ENCODE results near the gene METTL13.

Gene METTL13

DNA sequence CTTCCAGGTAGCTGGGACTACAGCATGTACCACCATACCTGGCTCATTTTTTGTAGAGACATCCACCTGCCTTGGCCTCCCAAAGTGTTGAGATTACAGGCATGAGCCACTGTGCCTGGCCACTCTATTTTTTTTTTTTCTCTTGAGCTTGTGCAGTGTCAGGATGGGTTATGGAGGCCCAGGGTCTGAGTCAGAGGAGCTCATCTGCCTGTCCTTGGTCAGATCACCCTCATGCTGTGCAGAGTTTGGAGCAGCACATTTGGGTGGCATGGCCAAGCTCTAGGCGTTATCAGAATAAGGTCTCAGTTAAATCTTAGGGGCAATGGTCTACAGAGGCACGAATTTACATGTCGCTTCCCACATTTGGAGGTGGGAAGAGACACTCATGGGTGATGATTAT, 16.9 kb downstream of the METTL13 start:
- TF ChIP-seq POLR2AphosphoS5 (IDR thresholded peaks at IDR 0.05; ENCODE audit: low read depth, low read length) (no peak), SIN3A (IDR thresholded peaks at IDR 0.05; ENCODE audit: borderline replicate concordance, insufficient read depth, low read length) (no peak), TAF1 (IDR thresholded peaks at IDR 0.05; ENCODE audit: borderline replicate concordance, insufficient read depth, low read length) (no peak), FOXP2 (optimal IDR thresholded peaks at IDR 0.05; ENCODE audit: borderline replicate concordance, extremely low read depth, extremely low read length, insufficient read depth) (no peak), REST (IDR thresholded peaks at IDR 0.05; ENCODE audit: insufficient read depth in 1 of 2, low read depth in 2 of 2, low read length in 2 of 2) (no peak)

DNA sequence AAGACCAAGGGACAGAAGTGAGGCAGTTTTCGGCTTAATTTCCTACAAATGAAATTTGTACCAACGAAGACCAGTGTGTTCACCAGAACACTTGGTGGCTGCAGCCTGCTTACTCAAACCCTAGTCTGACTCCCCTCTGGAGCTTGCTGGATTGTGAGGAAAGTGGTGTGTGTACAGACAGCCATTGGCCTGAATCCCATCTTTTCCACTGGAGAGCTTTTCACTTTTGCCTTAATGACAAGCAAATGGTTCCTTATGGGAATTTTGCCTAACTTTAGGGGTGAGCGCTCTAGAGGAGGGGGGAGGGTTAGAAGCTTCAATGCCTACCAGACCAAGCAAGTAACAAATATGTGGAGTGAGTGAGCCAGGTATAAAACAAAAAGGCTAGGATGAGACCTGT, 17.3 kb downstream of the METTL13 start:
- TF ChIP-seq POLR2AphosphoS5 (IDR thresholded peaks at IDR 0.05; ENCODE audit: low read depth, low read length) (no peak), SIN3A (IDR thresholded peaks at IDR 0.05; ENCODE audit: borderline replicate concordance, insufficient read depth, low read length) (no peak), REST (IDR thresholded peaks at IDR 0.05; ENCODE audit: insufficient read depth in 1 of 2, low read depth in 2 of 2, low read length in 2 of 2) (no peak), FOXP2 (optimal IDR thresholded peaks at IDR 0.05; ENCODE audit: borderline replicate concordance, extremely low read depth, extremely low read length, insufficient read depth) (no peak), TAF1 (IDR thresholded peaks at IDR 0.05; ENCODE audit: borderline replicate concordance, insufficient read depth, low read length) (no peak)

GRCh38 chr1:171799166-171799565, 17.7 kb downstream of the METTL13 start:
- TF ChIP-seq POLR2AphosphoS5 (IDR thresholded peaks at IDR 0.05; ENCODE audit: low read depth, low read length) (no peak), FOXP2 (optimal IDR thresholded peaks at IDR 0.05; ENCODE audit: borderline replicate concordance, extremely low read depth, extremely low read length, insufficient read depth) (no peak), SIN3A (IDR thresholded peaks at IDR 0.05; ENCODE audit: borderline replicate concordance, insufficient read depth, low read length) (no peak), REST (IDR thresholded peaks at IDR 0.05; ENCODE audit: insufficient read depth in 1 of 2, low read depth in 2 of 2, low read length in 2 of 2) (no peak), TAF1 (IDR thresholded peaks at IDR 0.05; ENCODE audit: borderline replicate concordance, insufficient read depth, low read length) (no peak)

- TF ChIP-seq FOXP2 (optimal IDR thresholded peaks at IDR 0.05; ENCODE audit: borderline replicate concordance, extremely low read depth, extremely low read length, insufficient read depth) (no peak), TAF1 (IDR thresholded peaks at IDR 0.05; ENCODE audit: borderline replicate concordance, insufficient read depth, low read length) (no peak), SIN3A (IDR thresholded peaks at IDR 0.05; ENCODE audit: borderline replicate concordance, insufficient read depth, low read length) (no peak), POLR2AphosphoS5 (IDR thresholded peaks at IDR 0.05; ENCODE audit: low read depth, low read length) (no peak), REST (IDR thresholded peaks at IDR 0.05; ENCODE audit: insufficient read depth in 1 of 2, low read depth in 2 of 2, low read length in 2 of 2) (no peak)
Observed at GRCh38 chr1:171800342-171800741, 18.9 kb downstream of the METTL13 start.

GRCh38 chr1:171800851-171801250, 19.4 kb downstream of the METTL13 start:
- TF ChIP-seq REST (IDR thresholded peaks at IDR 0.05; ENCODE audit: insufficient read depth in 1 of 2, low read depth in 2 of 2, low read length in 2 of 2) (no peak), FOXP2 (optimal IDR thresholded peaks at IDR 0.05; ENCODE audit: borderline replicate concordance, extremely low read depth, extremely low read length, insufficient read depth) (no peak), TAF1 (IDR thresholded peaks at IDR 0.05; ENCODE audit: borderline replicate concordance, insufficient read depth, low read length) (no peak), POLR2AphosphoS5 (IDR thresholded peaks at IDR 0.05; ENCODE audit: low read depth, low read length) (no peak), SIN3A (IDR thresholded peaks at IDR 0.05; ENCODE audit: borderline replicate concordance, insufficient read depth, low read length) (no peak)
